Myometrial cell (primary cell): Measurements from ENCODE around the gene HELLS. TPM values are rescaled to one million over a fixed set of nuclear protein-coding genes. Genes with fewer than 3 reads are reported as not detected.

ENCODE experiments used
- total RNA-seq: library from RNA; depleted of rRNA; stranded (reverse); fragments of >200 nt; gene quantifications from 2 replicates; pipeline ENCODE4 v1.2.3, GENCODE V29; 2015

Gene HELLS
- 15.0 and 23.4 TPM in 2 replicates for total RNA-seq

GRCh38 chr10:94545391-94546048, at the start of gene HELLS:
Gene HELLS (plus strand): TSS chr10:94545788. CDS start chr10:94545922, 134 bp downstream.

Other genes with a start within 250 kb of the HELLS start
- 18.5 and 23.0 TPM in 2 replicates for gene NOC3L, start 182.8 kb upstream of the HELLS start, total RNA-seq
- 4.3 and 5.5 TPM in 2 replicates for gene TBC1D12, start 143.2 kb upstream of the HELLS start, total RNA-seq
- gene CYP2C18, start 137.9 kb downstream of the HELLS start, total RNA-seq, result not detected in 2 replicates
- gene CYP2C19, start 216.9 kb downstream of the HELLS start, total RNA-seq, result not detected in 2 replicates